IMR-90 (cell line): ENCODE results near the gene SEMA6D. TPM values are rescaled to one million over a fixed set of nuclear protein-coding genes. Genes with fewer than 3 reads are reported as not detected.

Source experiments
- ATAC-seq: fragments of 200-7000 bp; cut with Tn5 transposase; 2 replicates; pipeline ENCODE4 v1.9.1; 2020; ENCODE audit warnings: low read depth, mild to moderate bottlenecking, moderate library complexity
- BruUV-seq: library from RNA; stranded (reverse); fragments of 400-500 nt; replicated peaks from 2 replicates; lab custom pipeline; 2021; lab: Mats Ljungman, UMichigan
- CTCF ChIA-PET: fragments of 300-600 bp; formaldehyde crosslinking; extraction: SDS; loops from one replicate; lab custom pipeline; 2021; ENCODE audit warnings: antibody characterized with exemption; lab: Yijun Ruan, JAX
- POLR2A ChIA-PET: fragments of 300-600 bp; sonication (Branson Sonifier 250); formaldehyde crosslinking; loops from one replicate; lab custom pipeline; 2022; ENCODE audit warnings: antibody characterized with exemption; ENCODE audit not compliant: unreplicated experiment; lab: Charles Lee
- DNase-seq: peaks from one replicate; pipeline ENCODE4 v3.0.0; 2013
- H2AFZ ChIP-seq: replicated peaks from 2 replicates; pipeline ENCODE3; 2013; ENCODE audit warnings: low read length, mild to moderate bottlenecking; ENCODE audit not compliant: poor library complexity
- H2AK5ac ChIP-seq: 2 replicates; pipeline ENCODE4 v1.6.1; 2013; ENCODE audit warnings: low read depth, low read length, inconsistent platforms
- H2AK9ac ChIP-seq: replicated peaks from 2 replicates; pipeline ENCODE3; 2013; ENCODE audit warnings: mild to moderate bottlenecking, low read depth, low read length, moderate library complexity; ENCODE audit not compliant: poor library complexity
- H2BK120ac ChIP-seq: 2 replicates; pipeline ENCODE4 v1.6.1; 2013; ENCODE audit warnings: low read depth, low read length, inconsistent platforms
- H2BK15ac ChIP-seq: 3 replicates; pipeline ENCODE4 v1.6.1; 2013; ENCODE audit warnings: low read depth, low read length, inconsistent platforms
- H2BK20ac ChIP-seq: 2 replicates; pipeline ENCODE4 v1.6.1; 2013; ENCODE audit warnings: low read depth, mild to moderate bottlenecking, inconsistent platforms, low read length, moderate library complexity
- H2BK5ac ChIP-seq: 2 replicates; pipeline ENCODE4 v1.6.1; 2013; ENCODE audit warnings: mild to moderate bottlenecking, low read depth, low read length, inconsistent platforms; ENCODE audit not compliant: poor library complexity, severe bottlenecking
- H3K14ac ChIP-seq: replicated peaks from 2 replicates; pipeline ENCODE4 v1.6.1; 2013; ENCODE audit warnings: low read depth, low read length, inconsistent platforms
- H3K18ac ChIP-seq: 2 replicates; pipeline ENCODE4 v1.6.1; 2013; ENCODE audit warnings: low read depth, low read length, control low read depth
- H3K23ac ChIP-seq: 2 replicates; pipeline ENCODE4 v1.6.1; 2013; ENCODE audit warnings: low read depth, low read length, inconsistent platforms
- H3K27ac ChIP-seq: 2 replicates; pipeline ENCODE4 v1.5.1; 2013; ENCODE audit warnings: mild to moderate bottlenecking, control low read depth, low read length; ENCODE audit not compliant: insufficient read depth
- H3K27me3 ChIP-seq: 2 replicates; pipeline ENCODE4 v1.6.1; 2013; ENCODE audit warnings: low read length; ENCODE audit not compliant: control insufficient read depth, insufficient read depth
- H3K36me3 ChIP-seq: 2 replicates; pipeline ENCODE4 v1.6.1; 2013; ENCODE audit warnings: low read length, mixed read lengths; ENCODE audit not compliant: control insufficient read depth, insufficient read depth
- H3K4ac ChIP-seq: 2 replicates; pipeline ENCODE4 v1.6.1; 2013; ENCODE audit warnings: low read depth, low read length, inconsistent platforms
- H3K4me1 ChIP-seq: 2 replicates; pipeline ENCODE4 v1.6.1; 2013; ENCODE audit warnings: low read length, mixed read lengths; ENCODE audit not compliant: control insufficient read depth, insufficient read depth
- H3K4me2 ChIP-seq: 2 replicates; pipeline ENCODE4 v1.6.1; 2013; ENCODE audit warnings: low read depth, mild to moderate bottlenecking, control low read depth, low read length, moderate library complexity
- H3K4me3 ChIP-seq: 2 replicates; pipeline ENCODE4 v1.5.1; 2013; ENCODE audit warnings: low read depth, mild to moderate bottlenecking, control low read depth, low read length, moderate library complexity; ENCODE audit not compliant: insufficient read depth
- H3K56ac ChIP-seq: 2 replicates; pipeline ENCODE4 v1.6.1; 2013; ENCODE audit warnings: low read length, inconsistent platforms; ENCODE audit not compliant: insufficient read depth; ENCODE audit errors: extremely low read depth
- H3K79me1 ChIP-seq, 2 experiments: 2 replicates each; pipeline ENCODE4 v1.6.1; 2013; ENCODE audit warnings: low read length in 2 of 2, inconsistent platforms in 1 of 2, low read depth in 1 of 2
- H3K9ac ChIP-seq: 2 replicates; pipeline ENCODE4 v1.6.1; 2013; ENCODE audit warnings: low read depth, low read length, control low read depth
- H3K9me1 ChIP-seq: 2 replicates; pipeline ENCODE4 v1.6.1; 2013; ENCODE audit warnings: low read length, inconsistent platforms; ENCODE audit not compliant: insufficient read depth
- H3K9me3 ChIP-seq: 2 replicates; pipeline ENCODE4 v1.6.1; 2013; ENCODE audit warnings: low read length; ENCODE audit not compliant: control insufficient read depth, insufficient read depth
- H4K20me1 ChIP-seq: 2 replicates; pipeline ENCODE4 v1.6.1; 2013; ENCODE audit warnings: low read length, inconsistent platforms; ENCODE audit not compliant: insufficient read depth
- H4K5ac ChIP-seq: 2 replicates; pipeline ENCODE4 v1.6.1; 2013; ENCODE audit warnings: mild to moderate bottlenecking, low read depth, low read length, control low read depth
- H4K8ac ChIP-seq, 2 experiments: 2 replicates each; pipeline ENCODE4 v1.6.1; 2013; ENCODE audit warnings: low read depth in 2 of 2, low read length in 2 of 2, control low read depth in 1 of 2, inconsistent platforms in 1 of 2
- H4K91ac ChIP-seq: 2 replicates; pipeline ENCODE4 v1.6.1; 2013; ENCODE audit warnings: low read depth, low read length, inconsistent platforms; ENCODE audit not compliant: insufficient read depth
- BHLHE40 ChIP-seq: fragments of 150-350 bp; IDR thresholded peaks from 2 replicates; pipeline ENCODE4 v1.6.1; 2016; ENCODE audit warnings: mild to moderate bottlenecking, low read depth, low read length
- CEBPB ChIP-seq: IDR thresholded peaks from 2 replicates; pipeline ENCODE4 v1.6.1; 2012; ENCODE audit warnings: low read depth, low read length, improper control_type of control experiment
- CHD1 ChIP-seq: IDR thresholded peaks from 2 replicates; pipeline ENCODE4 v1.6.1; 2012; ENCODE audit warnings: low read depth, low read length, improper control_type of control experiment
- ELK1 ChIP-seq: fragments of 150-350 bp; IDR thresholded peaks from 2 replicates; pipeline ENCODE4 v1.6.1; 2016; ENCODE audit warnings: low read depth, mild to moderate bottlenecking, low read length, moderate library complexity, borderline replicate concordance
- NFE2L2 ChIP-seq: fragments of 150-350 bp; IDR thresholded peaks from 2 replicates; pipeline ENCODE4 v1.6.1; 2016; ENCODE audit warnings: low read depth, mild to moderate bottlenecking, low read length
- RFX5 ChIP-seq: IDR thresholded peaks from 2 replicates; pipeline ENCODE4 v1.8.0; 2012; ENCODE audit warnings: low read depth, mild to moderate bottlenecking, low read length, moderate library complexity
- SMC3 ChIP-seq: fragments of 150-350 bp; IDR thresholded peaks from 2 replicates; pipeline ENCODE4 v1.6.1; 2016; ENCODE audit warnings: low read depth, mild to moderate bottlenecking, antibody characterized with exemption, low read length, moderate library complexity
- WGBS, 2 experiments: methylation state at CpG; one replicate each; pipeline versions ENCODE4 v1.1.5 to v1.1.7; 2013; ENCODE audit warnings: missing lambda C conversion rate in 2 of 2; ENCODE audit not compliant: insufficient read length in 1 of 2; ENCODE audit errors: extremely low coverage in 2 of 2; 5-methylcytosine and 5-hydroxymethylcytosine counted together
- dilution Hi-C: fragments of 300-500 bp; cut with HindIII; formaldehyde crosslinking; loops from one replicate; pipeline ENCODE4 v1.14.3; 2018; ENCODE audit warnings: low sequenced_read_pairs; ENCODE audit not compliant: unreplicated experiment
- in situ Hi-C: fragments of 300-500 bp; cut with MboI; formaldehyde crosslinking; loops from 3 replicates; pipeline ENCODE4 v1.14.3; 2019; ENCODE audit warnings: low sequenced_read_pairs, inconsistent platforms, mixed read lengths
- intact Hi-C: fragments of 100-400 bp; cut with micrococcal nuclease; formaldehyde crosslinking; loops from 2 replicates; pipeline ENCODE4 v1.10.0; 2022
- polyA plus RNA-seq, 3 experiments: library from polyadenylated mRNA; depleted of rRNA; stranded (reverse); fragments of >200 nt; gene quantifications; 2 replicates each; pipeline ENCODE4 v1.2.3, GENCODE V29; 2012; ENCODE audit warnings: low replicate concordance in 1 of 3
- total RNA-seq: library from RNA; depleted of rRNA; stranded (reverse); fragments of >200 nt; gene quantifications from 2 replicates; pipeline ENCODE4 v1.2.3, GENCODE V29; 2012

The SEMA6D gene
- total and polyA plus RNA-seq, 2 of the 4 experiments (the other 2 are of a cell fraction): 12.6 to 17.4 TPM

- no peak overlapping the region for H2BK120ac ChIP-seq
- H2AK9ac ChIP-seq: no peak overlapping the region
- H3K9me3 ChIP-seq: no peaks in the 10 kb centered on the region
- no peak overlapping the region for H3K27ac ChIP-seq
- H3K36me3 ChIP-seq: no peaks in the 10 kb centered on the region
- dilution Hi-C loops (no loop called here), in situ Hi-C loops (no loop called here), intact Hi-C loops (loop anchor here (5.0 kb wide), 1 partner anchor 97 kb away; the partner anchor contains the start of gene SEMA6D)
- H4K91ac ChIP-seq: no peak overlapping the region
- no peak overlapping the region for H4K8ac ChIP-seq
- H3K56ac ChIP-seq: no peak overlapping the region
- H2AFZ ChIP-seq: no peak overlapping the region
- no peak overlapping the region for H2BK15ac ChIP-seq
- no peaks in the 10 kb centered on the region for H3K79me1 ChIP-seq
- H3K18ac ChIP-seq: no peak overlapping the region
- ATAC-seq (no peak), DNase-seq (no peak)
- H3K9me1 ChIP-seq: peaks cover 6% of the 10 kb centered on the region; the same call in 1 of the 2 replicates
- H3K27me3 ChIP-seq: peaks cover 17% of the 10 kb centered on the region
- POLR2A ChIA-PET: no interaction called here
- no peak overlapping the region for H3K4me3 ChIP-seq
- TF ChIP-seq NFE2L2 (no peak), RFX5 (no peak), CEBPB (no peak), ELK1 (no peak), SMC3 (no peak), BHLHE40 (no peak), CHD1 (no peak)
- no peak overlapping the region for H2AK5ac ChIP-seq
- no peak overlapping the region; the same call in 1 of the 2 replicates for H3K4ac ChIP-seq
- no CpG with 5 or more reads among the region's 1 CpG for WGBS, 2 experiments
- no peak overlapping the region for H3K14ac ChIP-seq
- no peak overlapping the region for H2BK20ac ChIP-seq
- H2BK5ac ChIP-seq: no peak overlapping the region
- no peaks in the 10 kb centered on the region for H4K20me1 ChIP-seq
- no peak overlapping the region for H3K4me2 ChIP-seq
- no peak overlapping the region for H3K9ac ChIP-seq
- H4K5ac ChIP-seq: no peak overlapping the region
- CTCF ChIA-PET: no interaction called here
- H3K4me1 ChIP-seq: no peaks in the 10 kb centered on the region
- no peak overlapping the region for H3K23ac ChIP-seq
- no TSS peak for BruUV-seq
These were observed 97.3 kb downstream of the SEMA6D start for GRCh38 chr15:47814620-47815019.
